GM21423 (cell line): Measurements from ENCODE around the gene FRRS1L.

ENCODE experiments used
- ATAC-seq: cut with Tn5 transposase; IDR thresholded peaks from one replicate; pipeline ENCODE4 v1.9.1; 2021; ENCODE audit warnings: mild to moderate bottlenecking, moderate library complexity; ENCODE audit not compliant: unreplicated experiment

The FRRS1L gene

DNA sequence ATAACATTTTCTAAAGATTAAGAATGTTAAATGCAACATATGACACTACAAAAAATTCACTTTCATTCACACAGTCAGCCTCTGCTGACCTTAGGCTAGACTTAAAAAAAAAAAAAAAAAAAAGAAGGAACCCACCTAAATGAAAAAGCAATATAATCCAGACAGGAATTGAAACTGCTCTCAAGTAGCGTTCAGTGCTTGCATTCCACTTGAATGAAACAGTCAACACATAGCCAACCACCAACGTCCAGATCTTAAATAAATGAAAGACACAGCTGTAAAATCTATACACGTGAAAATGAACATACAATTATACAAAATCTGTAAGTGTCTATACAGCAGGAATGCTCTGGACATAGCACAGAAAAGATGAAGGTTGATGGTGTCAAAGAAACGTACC is 58.7 kb downstream of the FRRS1L start:
- no peak for ATAC-seq

DNA sequence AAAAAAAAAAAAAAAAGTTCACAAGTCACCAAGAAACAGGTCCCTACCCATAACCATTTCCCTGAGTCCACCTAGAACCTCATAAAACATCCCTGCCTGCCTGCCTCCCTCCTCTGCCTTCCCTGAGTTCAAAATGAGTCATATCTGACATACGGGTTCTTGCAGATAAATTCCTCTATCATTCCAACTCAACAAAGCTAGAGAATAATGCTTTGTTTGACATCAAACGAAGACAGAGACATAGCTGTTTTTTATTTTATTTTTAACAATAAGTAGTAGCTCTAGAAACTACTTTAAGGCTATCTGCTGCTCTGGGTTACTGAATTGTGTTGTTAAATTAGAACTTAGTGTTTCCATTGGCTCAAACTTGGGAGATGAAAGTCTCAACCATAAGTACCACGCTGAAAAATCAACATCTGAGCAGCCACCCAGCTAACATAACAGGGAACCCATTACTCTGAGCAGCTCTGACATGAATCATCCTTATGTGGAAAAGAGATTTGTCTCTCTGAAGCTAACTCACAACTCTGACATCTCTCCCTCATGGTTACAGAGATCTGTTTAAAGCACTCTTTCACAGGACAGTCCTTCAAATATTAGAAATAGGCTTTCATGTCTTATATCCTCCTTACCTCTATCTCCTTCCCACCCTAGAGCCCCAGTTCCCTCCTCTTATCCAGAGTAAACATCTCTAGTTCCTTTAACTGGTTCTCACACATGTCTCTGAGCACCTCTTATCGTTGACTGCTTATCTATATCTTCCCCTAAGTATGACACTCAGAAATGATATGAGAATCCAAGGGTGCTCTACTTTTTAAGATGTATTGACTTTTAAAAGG is 59.4 kb downstream of the FRRS1L start:
- no peak for ATAC-seq

DNA sequence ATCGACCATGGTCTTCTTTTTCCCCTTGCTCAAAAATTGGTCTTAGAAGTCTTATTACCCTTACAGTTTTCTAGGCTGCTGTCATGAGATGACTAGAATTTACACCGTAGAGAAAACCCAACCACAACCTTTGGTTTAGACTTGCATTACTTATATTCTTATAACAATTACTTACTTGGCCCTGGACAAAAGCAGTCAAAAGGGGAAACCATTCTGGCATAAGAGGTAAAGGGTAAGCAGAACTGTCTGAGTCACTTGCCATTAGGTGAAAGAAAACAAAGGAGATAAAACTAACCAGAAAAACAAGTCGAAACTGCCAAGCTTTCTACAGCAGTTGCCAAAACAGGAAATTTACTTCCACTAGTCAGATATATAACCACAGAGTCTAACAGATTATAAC is 65.2 kb downstream of the FRRS1L start:
- ATAC-seq: peak; percentile 67

DNA sequence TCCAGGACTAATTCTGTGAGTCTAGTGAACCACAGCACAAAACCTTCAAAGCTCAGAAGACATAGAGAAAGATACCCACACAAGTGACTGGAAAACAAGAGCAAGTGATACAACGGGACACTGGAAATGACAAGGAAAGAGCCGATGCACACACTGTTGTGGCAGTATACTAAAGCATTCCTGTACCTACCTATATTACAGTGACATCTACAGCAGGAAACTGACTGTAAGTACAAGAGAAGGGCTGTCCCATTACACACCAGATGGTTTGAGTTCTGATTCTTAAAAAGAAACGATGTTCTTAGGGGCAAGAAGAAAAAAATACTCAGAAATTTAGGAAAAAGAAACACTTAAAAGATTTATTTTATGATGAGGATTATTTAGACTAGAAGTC is 65.8 kb downstream of the FRRS1L start:
- ATAC-seq: no peak

DNA sequence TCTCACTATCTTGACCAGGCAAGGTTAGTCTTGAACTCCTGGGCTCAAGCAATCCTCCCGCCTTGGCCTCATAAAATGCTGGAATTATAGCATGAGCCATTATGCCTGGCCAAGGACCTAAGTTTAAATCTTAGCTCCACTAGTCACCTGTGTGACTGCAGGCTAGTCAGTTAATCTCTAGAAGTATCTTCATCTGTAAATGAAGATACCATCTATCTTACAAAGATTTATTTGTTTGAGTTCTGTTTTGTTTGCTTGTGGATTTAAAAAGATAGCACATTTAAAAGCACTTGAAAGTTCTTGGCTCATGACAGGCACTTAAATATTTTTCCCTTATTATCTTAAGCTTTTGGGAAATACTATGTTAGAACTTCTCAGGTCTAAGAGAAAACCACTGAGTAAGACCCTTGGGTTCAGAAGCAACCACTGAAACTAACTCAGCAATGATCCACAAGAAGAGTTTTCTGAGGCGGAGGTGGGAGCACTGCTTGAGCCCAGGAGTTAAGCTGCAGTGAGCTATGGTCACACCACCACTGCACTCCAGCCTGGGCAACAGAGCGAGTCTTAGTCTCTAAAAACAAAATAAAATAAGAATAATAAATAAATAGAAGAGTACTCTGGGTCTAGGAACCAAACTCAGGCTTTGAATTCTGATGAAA is 66.4 kb downstream of the FRRS1L start:
- ATAC-seq: peak; percentile 38

DNA sequence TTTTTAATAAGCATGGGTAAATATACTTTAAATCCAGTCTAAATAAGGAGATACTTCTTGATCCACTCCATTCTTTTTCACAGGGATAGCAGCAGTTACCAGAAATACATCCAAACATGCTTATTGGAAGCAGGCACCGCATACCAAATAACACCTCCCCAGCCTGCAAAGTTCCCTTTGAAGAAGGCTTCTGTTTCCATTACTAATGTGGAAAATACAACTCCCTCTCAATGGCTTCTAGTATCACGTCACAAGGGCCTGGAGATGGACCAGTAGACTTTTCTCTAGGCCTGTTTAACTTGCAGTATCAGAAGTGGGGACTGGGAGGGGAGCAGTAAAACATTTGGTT is 68.1 kb downstream of the FRRS1L start:
- ATAC-seq: no peak

DNA sequence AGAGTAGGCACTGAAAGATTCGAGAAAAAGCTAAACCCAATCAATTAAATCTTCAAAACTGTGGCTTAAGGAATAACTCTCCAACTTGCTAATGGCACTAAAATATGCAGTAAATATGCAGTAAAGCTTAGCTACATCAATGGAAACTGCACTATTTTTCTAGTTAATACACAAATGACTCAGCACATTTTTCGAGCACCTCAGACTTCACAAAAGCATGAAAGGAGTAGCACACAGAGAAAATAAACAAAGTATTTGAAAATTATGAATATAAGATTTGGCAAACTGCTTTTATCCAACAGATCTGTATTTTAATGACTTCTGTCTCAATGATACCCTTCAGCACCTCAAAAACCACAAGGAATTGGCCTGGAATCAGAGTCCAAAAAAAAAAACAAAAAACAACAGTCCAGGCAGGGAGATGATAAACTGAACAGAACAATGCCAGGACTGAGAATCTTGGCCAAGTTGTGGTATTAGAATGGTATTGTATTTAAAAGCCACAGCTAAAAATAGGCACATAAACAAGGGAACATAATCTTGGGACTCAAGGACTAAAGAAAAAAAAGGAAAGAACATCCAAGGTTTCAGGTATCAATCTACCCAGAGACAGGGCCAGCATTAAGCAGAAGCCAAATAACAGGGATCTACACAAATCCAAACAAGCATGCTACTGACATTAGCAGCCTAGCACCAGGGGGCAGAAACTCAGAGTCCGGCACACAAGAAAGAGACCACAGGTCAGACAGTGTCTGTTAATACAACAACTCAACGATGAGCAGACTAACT is 68.7 kb downstream of the FRRS1L start:
- no peak for ATAC-seq

DNA sequence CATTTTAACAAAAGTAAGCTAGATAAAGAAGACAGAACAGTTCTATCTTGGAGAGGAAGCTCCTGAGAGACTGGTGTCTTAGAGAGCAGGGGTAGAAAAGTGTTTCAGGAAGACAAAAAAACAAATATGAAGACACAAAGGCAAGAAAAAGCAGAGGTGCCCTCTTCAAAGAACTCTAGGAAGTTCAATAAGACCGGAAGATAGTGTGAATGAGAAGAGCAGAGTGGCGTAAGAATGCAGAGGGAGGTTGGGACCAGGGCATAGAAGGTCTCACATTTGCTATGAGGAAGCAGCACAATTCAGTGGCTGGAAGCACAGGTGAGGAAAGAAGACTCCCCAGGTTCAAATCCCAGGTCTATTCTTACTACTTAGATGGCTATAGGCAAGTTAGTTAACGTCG is 69.9 kb downstream of the FRRS1L start:
- ATAC-seq: no peak

DNA sequence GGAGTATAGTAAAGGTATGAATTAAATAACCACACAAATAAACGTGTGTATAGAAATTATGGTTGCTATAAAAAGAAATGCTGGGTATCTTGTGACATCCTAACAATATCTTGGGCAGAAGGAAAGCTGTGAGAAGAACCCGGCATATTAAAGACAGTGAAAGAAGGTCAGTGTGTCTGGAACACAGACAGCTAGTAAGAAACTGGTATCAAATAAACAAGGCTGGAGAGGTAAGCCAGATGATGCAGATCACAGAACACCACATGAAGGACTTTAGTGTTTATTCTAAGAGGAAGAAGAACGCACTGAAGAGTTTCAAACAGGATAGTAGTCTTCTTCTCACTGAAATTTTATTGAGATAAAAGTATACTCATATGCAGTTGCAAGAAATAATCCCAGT is 71.7 kb downstream of the FRRS1L start:
- no peak for ATAC-seq

DNA sequence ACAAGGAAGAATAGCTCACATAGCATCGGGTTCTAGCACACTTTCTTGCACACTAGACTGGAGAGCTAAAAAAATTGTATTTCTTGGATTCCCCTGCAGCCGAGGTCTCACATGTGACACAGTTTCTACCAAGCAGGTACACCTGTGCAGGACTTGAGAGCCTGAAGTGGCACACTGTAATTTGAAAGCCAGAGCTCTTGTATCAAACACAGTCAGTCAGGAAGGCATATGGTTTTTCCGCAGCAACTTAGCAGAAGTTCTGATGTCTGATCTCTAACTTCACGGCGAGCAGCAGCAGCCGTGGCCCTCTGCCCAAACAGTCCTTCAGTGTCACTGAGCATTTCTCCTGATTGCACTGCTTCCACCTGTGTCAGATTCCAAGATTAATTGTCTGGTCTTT is 72.8 kb downstream of the FRRS1L start:
- no peak for ATAC-seq

DNA sequence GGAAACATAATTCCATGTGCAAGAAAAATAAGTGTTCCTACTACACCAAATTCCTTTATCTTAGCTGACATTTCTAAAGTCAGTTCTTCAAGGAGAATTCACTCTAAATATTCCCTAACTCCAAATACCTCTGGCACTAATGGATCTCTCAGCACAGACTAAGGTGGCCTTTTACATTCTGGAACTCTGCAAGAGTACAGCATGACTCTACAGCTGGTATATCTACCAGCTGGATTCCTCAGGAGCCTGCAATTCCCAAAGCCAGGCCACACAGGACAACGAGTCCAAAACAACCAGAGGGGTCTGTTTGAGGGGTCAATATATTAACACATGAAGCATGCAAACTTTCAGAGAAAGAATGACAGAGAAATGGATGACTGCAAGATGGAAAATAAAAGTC is 74.5 kb downstream of the FRRS1L start:
- ATAC-seq: no peak

DNA sequence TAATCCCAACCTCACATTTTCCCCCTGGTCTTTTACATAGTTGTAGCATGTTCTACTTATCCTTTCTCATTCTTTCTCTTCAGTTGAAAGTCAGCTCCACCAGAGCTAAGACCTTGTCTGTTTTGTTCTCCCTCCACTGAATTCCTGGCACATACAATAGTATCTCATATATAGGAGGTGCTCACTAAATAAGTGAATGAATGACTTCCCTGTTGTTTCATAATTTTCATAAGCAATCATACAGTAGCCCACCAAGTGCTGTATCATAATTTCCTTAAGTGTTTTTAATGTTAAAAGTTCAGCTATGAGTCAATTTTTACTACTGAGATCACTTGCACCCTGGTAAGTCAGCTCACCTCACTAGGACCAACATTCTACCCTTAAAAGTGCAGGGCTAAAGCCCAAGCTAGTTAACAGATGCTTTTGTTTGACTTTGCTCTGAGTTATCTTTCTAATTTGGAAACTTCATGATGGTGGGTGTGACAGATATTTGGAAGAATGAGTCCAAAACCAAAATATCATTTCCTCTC is 74.9 kb downstream of the FRRS1L start:
- ATAC-seq: no peak

DNA sequence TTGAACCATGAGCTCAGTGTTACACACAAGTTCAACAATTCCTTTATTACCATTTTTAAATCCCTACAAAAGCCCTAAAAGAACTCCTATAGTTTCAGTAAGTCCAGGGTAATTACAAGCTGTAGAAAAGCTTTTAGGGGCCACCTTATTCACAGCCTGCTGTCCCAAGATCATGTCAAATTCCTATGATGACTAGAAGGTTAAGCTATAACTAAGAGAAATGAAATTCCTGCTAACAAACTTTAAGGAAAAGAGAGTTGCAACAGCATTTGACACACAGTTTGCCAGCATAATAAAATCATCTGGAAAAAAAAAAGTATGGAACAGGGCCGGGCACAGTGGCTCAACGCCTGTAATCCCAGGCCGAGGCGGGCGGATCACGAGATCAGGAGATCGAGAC is 78.8 kb downstream of the FRRS1L start:
- ATAC-seq: no peak

DNA sequence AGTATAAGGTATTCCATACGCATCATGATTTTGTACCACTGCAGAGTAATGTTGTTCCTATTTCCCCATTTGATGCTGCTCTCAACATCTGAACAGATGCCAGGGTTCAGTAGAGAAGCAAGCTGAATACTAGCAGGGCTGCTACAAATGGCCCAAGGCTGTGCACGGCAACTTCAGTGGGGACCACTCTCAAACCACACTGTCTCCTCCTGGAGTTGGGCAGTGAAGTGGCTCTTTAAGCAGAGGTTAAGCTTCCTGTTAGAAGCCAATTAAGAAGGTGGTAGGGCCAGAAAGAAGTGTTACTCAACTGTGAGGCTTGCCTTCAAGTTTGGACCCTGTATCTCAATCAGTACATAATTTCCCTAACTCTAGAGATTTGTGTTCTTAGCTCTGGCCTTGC is 79.3 kb downstream of the FRRS1L start:
- ATAC-seq: no peak

DNA sequence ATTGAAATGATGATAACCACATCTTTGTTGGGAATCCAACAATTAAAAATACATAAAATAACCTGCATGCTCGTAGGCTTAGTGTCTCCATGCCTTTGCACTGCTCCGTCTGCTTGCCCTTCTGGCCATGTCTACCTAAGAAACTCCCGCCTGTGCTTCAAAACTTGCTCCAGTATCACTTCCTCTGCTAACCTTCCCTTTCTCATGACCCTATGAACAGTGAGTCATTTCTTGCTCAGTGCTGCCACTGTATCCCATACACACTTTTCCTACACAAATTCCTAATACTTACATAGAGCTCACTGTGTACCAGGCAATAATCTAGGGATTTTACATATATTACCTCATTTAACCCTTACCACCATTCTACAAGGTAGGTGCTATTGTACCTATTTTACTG is 80.8 kb downstream of the FRRS1L start:
- peak; percentile 73 for ATAC-seq

DNA sequence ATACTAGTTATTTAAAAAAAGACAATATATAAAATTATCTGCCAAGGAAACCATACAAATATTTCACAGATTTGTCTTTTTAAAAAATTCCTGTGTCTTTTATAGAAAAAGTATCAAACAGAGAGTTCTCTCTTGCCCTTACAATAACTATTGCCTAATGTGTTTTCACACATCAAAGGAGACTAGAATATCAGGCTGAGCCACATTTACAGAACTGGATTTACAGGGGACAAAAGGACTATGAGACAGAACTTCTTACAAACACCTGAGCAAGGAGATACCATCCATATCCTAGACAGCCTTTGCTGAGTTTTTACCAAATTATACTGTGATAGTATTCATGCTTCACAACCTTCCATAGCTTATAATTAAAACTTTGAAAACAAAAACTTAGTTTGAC is 81.5 kb downstream of the FRRS1L start:
- ATAC-seq: no peak

DNA sequence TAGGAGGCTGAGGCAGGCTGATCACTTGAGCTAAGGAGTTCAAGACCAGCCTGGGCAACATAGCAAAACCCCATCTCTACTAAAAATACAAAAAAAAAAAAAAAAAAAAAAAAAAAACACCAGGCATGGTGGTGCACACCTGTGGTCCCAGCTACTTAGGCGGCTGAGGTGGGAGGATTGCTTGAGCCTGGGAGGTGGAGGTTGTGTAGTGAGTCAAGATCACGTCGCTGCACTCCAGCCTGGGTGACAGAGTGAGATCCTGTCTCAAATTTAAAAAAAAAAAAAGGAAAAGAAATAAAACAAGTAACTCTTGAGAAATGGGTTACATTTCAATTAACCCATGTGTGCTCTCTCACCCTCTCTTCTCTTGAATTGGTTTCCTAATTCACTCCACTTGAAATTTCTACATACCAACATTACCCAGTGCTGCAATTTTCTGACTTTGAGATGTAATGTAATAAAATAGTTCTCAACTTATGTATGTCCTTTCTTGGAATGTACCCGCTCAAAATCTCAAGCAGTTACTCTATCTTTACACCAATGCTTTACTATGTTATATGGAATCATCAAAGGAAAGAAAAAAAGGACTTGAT is 83.1 kb downstream of the FRRS1L start:
- ATAC-seq: no peak

DNA sequence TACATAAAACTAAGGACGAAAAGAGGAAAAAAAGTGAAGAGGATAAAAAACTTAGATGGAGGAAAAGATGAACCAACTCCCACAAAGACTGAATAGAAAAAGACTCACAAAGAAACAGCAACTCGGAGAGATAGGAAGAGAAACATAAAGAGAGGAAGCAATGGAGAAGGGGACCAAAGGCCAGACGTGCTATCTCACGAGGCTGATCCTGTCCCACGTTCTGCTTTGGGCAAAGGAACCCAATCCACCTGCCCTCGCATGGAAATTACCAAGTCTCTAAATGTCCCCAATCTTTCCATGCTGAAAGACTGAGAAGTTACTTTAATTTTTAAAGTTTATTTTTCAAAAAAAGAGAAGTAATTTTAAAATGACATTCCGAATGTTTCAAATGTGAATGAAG is 83.9 kb downstream of the FRRS1L start:
- no peak for ATAC-seq

DNA sequence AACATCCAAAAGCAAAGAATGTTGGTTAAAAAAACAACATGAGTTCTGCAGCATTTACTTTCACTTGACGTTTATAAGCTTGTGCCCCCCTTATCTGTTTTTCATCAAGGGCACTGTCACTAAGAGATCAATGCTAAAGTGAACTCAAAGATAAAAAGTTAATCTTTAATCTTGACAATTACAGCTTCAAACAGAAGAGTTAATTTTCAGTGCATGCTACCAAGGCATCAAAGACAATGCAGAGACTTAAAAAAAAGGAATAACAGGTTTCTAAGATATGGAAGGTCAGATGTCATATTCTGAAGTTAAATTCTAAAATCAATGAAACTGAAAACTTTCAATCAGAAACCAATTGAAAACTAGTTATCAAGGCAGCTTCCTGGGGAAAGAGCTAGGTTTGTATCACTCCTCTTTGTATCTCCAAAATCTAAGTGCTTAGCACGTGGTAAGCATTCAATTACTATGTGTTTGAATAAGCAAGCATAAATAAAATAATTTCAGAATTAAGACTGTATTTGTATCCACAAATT is 84.9 kb downstream of the FRRS1L start:
- no peak for ATAC-seq
